Measurements from ENCODE around the gene GPR108. TPM values are rescaled to one million over a fixed set of nuclear protein-coding genes. Genes with fewer than 3 reads are reported as not detected.

GPR108 gene
- total RNA-seq, 2 experiments from 2014 or later, result 34.5 to 36.6 TPM

- intact Hi-C loops (cut with DNase I, micrococcal nuclease), result no loop called here
- CTCF ChIA-PET, result interaction anchor here (1.1 kb wide), 1 partner anchor 37 kb away, joined by 4 read pairs; no protein-coding TSS in a partner anchor
- Mint-ChIP-seq H3K27me3 (no peaks in the 10 kb centered on the region), H3K4me3 (peak overlapping the region; percentile 80), H3K9me3 (no peaks in the 10 kb centered on the region), H3K27ac (peak overlapping the region; percentile 74), H3K4me1 (ENCODE audit: low read depth) (peaks cover 59% of the 10 kb centered on the region), H3K36me3 (ENCODE audit: low read depth) (peaks cover 58% of the 10 kb centered on the region)
- peaks cover 56% of the 10 kb centered on the region for H3K4me1 ChIP-seq (ENCODE audit: insufficient read depth, low read length)
- DNase-seq, result peak in 2 of 14 experiments; percentile 32
- no peak overlapping the region for H3K27ac ChIP-seq (ENCODE audit: low read depth in 1 of 2, low read length in 2 of 2)
- H3K4me3 ChIP-seq (ENCODE audit: low read length), result no peak overlapping the region
- H3K27me3 ChIP-seq (ENCODE audit: control insufficient read depth in 1 of 2, insufficient read depth in 2 of 2, low read length in 2 of 2), result no peaks in the 10 kb centered on the region
- peaks cover 33% of the 10 kb centered on the region for H3K36me3 ChIP-seq (ENCODE audit: insufficient read depth, low read length)
- no peak for ATAC-seq (ENCODE audit: poor library complexity)
- TF ChIP-seq CTCF (IDR thresholded peaks at IDR 0.05), result no peak
- POLR2A ChIA-PET, result interaction anchor here (4.0 kb wide), 1 partner anchor 25 kb away, joined by 66 read pairs; no protein-coding TSS in a partner anchor
- no peaks in the 10 kb centered on the region for H3K9me3 ChIP-seq (ENCODE audit: control insufficient read depth in 1 of 2, insufficient read depth in 1 of 2, low read length in 2 of 2)
Observed at GRCh38 chr19:6774821-6775707, 37.7 kb upstream of the GPR108 start.

- ChIA-PET CTCF (interaction anchor here (2.1 to 3.9 kb wide), 4 partner anchors 27 to 90 kb away, joined by 8 to 17 read pairs (median 12); partner anchors contain the start of gene GPR108), POLR2A (interaction anchor here (0.5 to 4.0 kb wide), 13 partner anchors 9 to 479 kb away, joined by 3 to 66 read pairs (median 4); partner anchors contain the start of gene GPR108)
- Histone ChIP-seq H3K36me3 (ENCODE audit: insufficient read depth, low read length) (peaks cover 32% of the 10 kb centered on the region), H3K4me1 (ENCODE audit: insufficient read depth, low read length) (peaks cover 52% of the 10 kb centered on the region), H3K4me3 (ENCODE audit: low read length) (peak overlapping the region; percentile 99), H3K27ac (ENCODE audit: low read depth in 1 of 2, low read length in 2 of 2) (peak overlapping the region; percentile 78 to 93), H3K9me3 (ENCODE audit: control insufficient read depth in 1 of 2, insufficient read depth in 1 of 2, low read length in 2 of 2) (no peaks in the 10 kb centered on the region), H3K27me3 (ENCODE audit: control insufficient read depth in 1 of 2, insufficient read depth in 2 of 2, low read length in 2 of 2) (no peaks in the 10 kb centered on the region)
- intact Hi-C loops (cut with DNase I, micrococcal nuclease), result no loop called here
- ATAC-seq (ENCODE audit: poor library complexity) (peak; percentile 25), DNase-seq (peak in 11 of 14 experiments; percentile 18 to 73 (median 46))
- TF ChIP-seq CTCF (IDR thresholded peaks at IDR 0.05), result no peak
- peaks cover 55% of the 10 kb centered on the region for H3K36me3 Mint-ChIP-seq (ENCODE audit: low read depth)
- peaks cover 58% of the 10 kb centered on the region for H3K4me1 Mint-ChIP-seq (ENCODE audit: low read depth)
- no peaks in the 10 kb centered on the region for H3K27me3 Mint-ChIP-seq
- peak overlapping the region; percentile 95 for H3K27ac Mint-ChIP-seq
- H3K9me3 Mint-ChIP-seq, result no peaks in the 10 kb centered on the region
- H3K4me3 Mint-ChIP-seq, result peak overlapping the region; percentile 99
Observed at GRCh38 chr19:6773323-6773931, 36.0 kb upstream of the GPR108 start.

- no peaks in the 10 kb centered on the region for H3K27me3 ChIP-seq (ENCODE audit: control insufficient read depth in 1 of 2, insufficient read depth in 2 of 2, low read length in 2 of 2)
- H3K4me1 ChIP-seq (ENCODE audit: insufficient read depth, low read length), result peaks cover 52% of the 10 kb centered on the region
- CTCF ChIA-PET, result interaction anchor here (1.8 to 3.9 kb wide), 6 partner anchors 28 to 90 kb away, joined by 5 to 17 read pairs (median 8); partner anchors contain the start of gene GPR108
- peaks cover 49% of the 10 kb centered on the region for H3K36me3 Mint-ChIP-seq (ENCODE audit: low read depth)
- peak overlapping the region; percentile 95 for H3K27ac Mint-ChIP-seq
- peaks cover 58% of the 10 kb centered on the region for H3K4me1 Mint-ChIP-seq (ENCODE audit: low read depth)
- ATAC-seq (ENCODE audit: poor library complexity) (no peak), DNase-seq (no peak)
- intact Hi-C loops (cut with DNase I, micrococcal nuclease), result loop anchor here (1.0 kb wide), 1 partner anchor 28 kb away; no protein-coding TSS in a partner anchor
- POLR2A ChIA-PET, result interaction anchor here (0.6 to 4.0 kb wide), 22 partner anchors 9 to 576 kb away, joined by 3 to 66 read pairs (median 4); partner anchors contain the start of genes ARHGEF18, GPR108, TRIP10 and ZNF557
- H3K9me3 Mint-ChIP-seq, result no peaks in the 10 kb centered on the region
- H3K36me3 ChIP-seq (ENCODE audit: insufficient read depth, low read length), result peaks cover 28% of the 10 kb centered on the region
- no peaks in the 10 kb centered on the region for H3K9me3 ChIP-seq (ENCODE audit: control insufficient read depth in 1 of 2, insufficient read depth in 1 of 2, low read length in 2 of 2)
- H3K4me3 ChIP-seq (ENCODE audit: low read length), result peak overlapping the region; percentile 99
- no peaks in the 10 kb centered on the region for H3K27me3 Mint-ChIP-seq
- peak overlapping the region; percentile 78 to 93 for H3K27ac ChIP-seq (ENCODE audit: low read depth in 1 of 2, low read length in 2 of 2)
- H3K4me3 Mint-ChIP-seq, result peak overlapping the region; percentile 99
- TF ChIP-seq CTCF (IDR thresholded peaks at IDR 0.05), result no peak
Observed at GRCh38 chr19:6772866-6773322, 35.5 kb upstream of the GPR108 start.

Measured in CD4-positive, alpha-beta T cell (primary cell).